Large intestine (tissue), 3 donors: ENCODE data around the gene LCOR. TPM values are rescaled to one million over a fixed set of nuclear protein-coding genes. Genes with fewer than 3 reads are reported as not detected.
"Not testable (repeated sequence)": the region's sequence is repeated elsewhere in the genome, so short reads cannot be mapped to it uniquely, and the experiment has no call there.

ENCODE experiments used
- DNase-seq, 2 donors: peaks; one replicate each; pipeline versions ENCODE4 v3.0.0 to v3.0.0-alpha.2; 2013
- H3K27ac ChIP-seq: one replicate; pipeline ENCODE4 v1.5.1; 2013; ENCODE audit warnings: low read length
- H3K27me3 ChIP-seq: 2 replicates; pipeline ENCODE4 v1.6.1; 2013; ENCODE audit warnings: low read length; ENCODE audit not compliant: control insufficient read depth, insufficient read depth
- H3K36me3 ChIP-seq: 2 replicates; pipeline ENCODE4 v1.6.1; 2013; ENCODE audit warnings: low read length; ENCODE audit not compliant: control insufficient read depth, insufficient read depth
- H3K4me1 ChIP-seq: one replicate; pipeline ENCODE4 v1.6.1; 2013; ENCODE audit warnings: low read length; ENCODE audit not compliant: control insufficient read depth, insufficient read depth
- H3K4me3 ChIP-seq: one replicate; pipeline ENCODE4 v1.5.1; 2013; ENCODE audit warnings: low read length
- H3K9me3 ChIP-seq: one replicate; pipeline ENCODE4 v1.6.1; 2013; ENCODE audit warnings: mild to moderate bottlenecking, low read depth, low read length, moderate library complexity; ENCODE audit not compliant: control insufficient read depth
- WGBS: methylation state at CpG from one replicate; pipeline ENCODE4 v1.1.5; 2013; ENCODE audit warnings: low lambda C conversion rate; ENCODE audit not compliant: insufficient coverage; 5-methylcytosine and 5-hydroxymethylcytosine counted together
- polyA plus RNA-seq: library from polyadenylated mRNA; unstranded; fragments of 120-200 nt; gene quantifications from one replicate; pipeline ENCODE4 v1.2.1, GENCODE V29; 2013

LCOR gene
- polyA plus RNA-seq, 1 donor = 46.1 TPM

- no CpG with 5 or more reads among the region's 6 CpGs for WGBS
- no peak for DNase-seq
- Histone ChIP-seq H3K36me3 (no peaks in the 10 kb centered on the region), H3K27ac (no peak overlapping the region), H3K27me3 (no peaks in the 10 kb centered on the region), H3K4me1 (no peaks in the 10 kb centered on the region), H3K4me3 (no peak overlapping the region), H3K9me3 (no peaks in the 10 kb centered on the region)
Observed at GRCh38 chr10:97030894-97031293, 198.8 kb downstream of the LCOR start.

GRCh38 chr10:97031459-97031858, 199.4 kb downstream of the LCOR start:
- Histone ChIP-seq H3K27me3 (no peaks in the 10 kb centered on the region), H3K36me3 (no peaks in the 10 kb centered on the region), H3K4me1 (no peaks in the 10 kb centered on the region), H3K9me3 (no peaks in the 10 kb centered on the region), H3K27ac (no peak overlapping the region), H3K4me3 (no peak overlapping the region)
- WGBS = no CpG with 5 or more reads among the region's 11 CpGs
- DNase-seq = no peak

- Histone ChIP-seq H3K27ac (no peak overlapping the region), H3K4me3 (no peak overlapping the region), H3K4me1 (no peaks in the 10 kb centered on the region), H3K9me3 (no peaks in the 10 kb centered on the region), H3K27me3 (no peaks in the 10 kb centered on the region), H3K36me3 (no peaks in the 10 kb centered on the region)
- 40% methylated on average over 1 of the region's 7 CpGs for WGBS
- DNase-seq = no peak
Observed at GRCh38 chr10:97032624-97033023, 200.5 kb downstream of the LCOR start.

GRCh38 chr10:97033841-97034240, 201.7 kb downstream of the LCOR start:
- H3K27me3 ChIP-seq, H3K27ac ChIP-seq, H3K4me1 ChIP-seq, H3K36me3 ChIP-seq, DNase-seq, H3K4me3 ChIP-seq, H3K9me3 ChIP-seq: not testable (repeated sequence)
- WGBS = 100% methylated on average over 1 of the region's 9 CpGs

GRCh38 chr10:97034301-97034700, 202.2 kb downstream of the LCOR start:
- H3K27me3 ChIP-seq = no peaks in the 10 kb centered on the region
- DNase-seq = no peak
- no CpG with 5 or more reads among the region's 7 CpGs for WGBS
- H3K36me3 ChIP-seq = no peaks in the 10 kb centered on the region
- H3K27ac ChIP-seq = no peak overlapping the region
- peaks cover 4% of the 10 kb centered on the region for H3K4me1 ChIP-seq
- no peak overlapping the region for H3K4me3 ChIP-seq
- no peaks in the 10 kb centered on the region for H3K9me3 ChIP-seq

GRCh38 chr10:97034958-97035769, 203.1 kb downstream of the LCOR start:
- no peaks in the 10 kb centered on the region for H3K9me3 ChIP-seq
- WGBS = no CpG with 5 or more reads among the region's 18 CpGs
- H3K4me1 ChIP-seq = peaks cover 4% of the 10 kb centered on the region
- no peaks in the 10 kb centered on the region for H3K27me3 ChIP-seq
- H3K4me3 ChIP-seq = no peak overlapping the region
- H3K36me3 ChIP-seq = no peaks in the 10 kb centered on the region
- H3K27ac ChIP-seq = no peak overlapping the region
- no peak for DNase-seq

- WGBS = 77% methylated on average over 4 of the region's 30 CpGs
- H3K27me3 ChIP-seq = no peaks in the 10 kb centered on the region
- peaks cover 4% of the 10 kb centered on the region for H3K4me1 ChIP-seq
- no peak overlapping the region for H3K27ac ChIP-seq
- DNase-seq = peak; percentile 62 to 64
- H3K36me3 ChIP-seq = no peaks in the 10 kb centered on the region
- no peak overlapping the region for H3K4me3 ChIP-seq
- no peaks in the 10 kb centered on the region for H3K9me3 ChIP-seq
Observed at GRCh38 chr10:97037365-97038361, 205.6 kb downstream of the LCOR start.

GRCh38 chr10:97038688-97039087, 206.6 kb downstream of the LCOR start:
- Histone ChIP-seq H3K27ac (no peak overlapping the region), H3K36me3 (no peaks in the 10 kb centered on the region), H3K4me1 (peaks cover 4% of the 10 kb centered on the region), H3K4me3 (no peak overlapping the region), H3K27me3 (no peaks in the 10 kb centered on the region), H3K9me3 (no peaks in the 10 kb centered on the region)
- DNase-seq = no peak
- WGBS = no CpG with 5 or more reads among the region's 7 CpGs

- no peak for DNase-seq
- Histone ChIP-seq H3K27ac (no peak overlapping the region), H3K4me1 (peaks cover 4% of the 10 kb centered on the region), H3K27me3 (no peaks in the 10 kb centered on the region), H3K4me3 (no peak overlapping the region), H3K36me3 (no peaks in the 10 kb centered on the region), H3K9me3 (no peaks in the 10 kb centered on the region)
- WGBS = no CpG with 5 or more reads among the region's 16 CpGs
Observed at GRCh38 chr10:97039538-97040247, 207.6 kb downstream of the LCOR start.

- H3K9me3 ChIP-seq = no peaks in the 10 kb centered on the region
- WGBS = no CpG with 5 or more reads among the region's 9 CpGs
- DNase-seq = no peak
- H3K27ac ChIP-seq = no peak overlapping the region
- H3K27me3 ChIP-seq = no peaks in the 10 kb centered on the region
- peaks cover 4% of the 10 kb centered on the region for H3K4me1 ChIP-seq
- H3K4me3 ChIP-seq = no peak overlapping the region
- no peaks in the 10 kb centered on the region for H3K36me3 ChIP-seq
Observed at GRCh38 chr10:97040248-97040584, 208.1 kb downstream of the LCOR start.
